ENCODE data around the gene BBS9. TPM values are rescaled to one million over a fixed set of nuclear protein-coding genes. Genes with fewer than 3 reads are reported as not detected.

BBS9 gene
- total RNA-seq, 1 donor from 2014 or later = 21.1 TPM

DNA sequence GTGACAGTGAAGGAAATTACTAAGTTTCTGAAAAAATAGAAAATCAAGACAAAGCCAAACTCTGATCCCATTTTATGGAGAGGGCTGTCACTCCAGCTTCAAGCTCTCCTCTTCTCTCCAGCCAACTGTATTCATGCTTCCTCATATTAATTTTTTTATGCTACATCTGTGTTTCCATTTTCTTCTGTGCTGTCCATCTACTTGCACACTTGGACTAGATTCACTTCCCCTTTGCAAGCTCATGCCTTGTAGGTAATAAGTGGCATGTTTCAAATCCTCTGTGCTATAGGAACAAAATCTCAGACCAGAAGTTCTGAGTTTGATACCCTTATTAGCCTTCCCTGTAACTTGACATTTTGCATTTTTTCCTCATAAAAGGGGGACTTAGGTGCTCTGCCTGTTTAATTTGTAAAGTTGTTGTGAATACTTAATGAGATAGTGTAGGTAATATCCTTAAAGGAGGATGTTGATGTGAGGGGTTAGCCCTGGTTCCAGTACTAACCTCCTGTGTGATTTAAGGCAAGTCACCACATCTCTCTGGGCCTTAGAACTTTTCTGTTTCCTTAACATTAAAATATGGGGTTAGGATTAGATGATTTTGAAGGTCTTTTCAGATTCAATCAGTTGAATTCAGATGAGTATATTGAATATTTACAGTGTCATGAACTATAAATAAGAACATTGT is 358.8 kb downstream of the BBS9 start:
- H3K36me3 Mint-ChIP-seq (ENCODE audit: unreplicated experiment) = no peaks in the 10 kb centered on the region
- no peak for DNase-seq
- no peak overlapping the region for H3K4me3 Mint-ChIP-seq (ENCODE audit: unreplicated experiment)
- no peak overlapping the region for H3K27ac Mint-ChIP-seq (ENCODE audit: unreplicated experiment)
- no peaks in the 10 kb centered on the region for H3K27me3 Mint-ChIP-seq (ENCODE audit: unreplicated experiment)
- H3K4me1 Mint-ChIP-seq (ENCODE audit: low read depth, unreplicated experiment) = peaks cover 8% of the 10 kb centered on the region
- TF ChIP-seq, protein P1, sequence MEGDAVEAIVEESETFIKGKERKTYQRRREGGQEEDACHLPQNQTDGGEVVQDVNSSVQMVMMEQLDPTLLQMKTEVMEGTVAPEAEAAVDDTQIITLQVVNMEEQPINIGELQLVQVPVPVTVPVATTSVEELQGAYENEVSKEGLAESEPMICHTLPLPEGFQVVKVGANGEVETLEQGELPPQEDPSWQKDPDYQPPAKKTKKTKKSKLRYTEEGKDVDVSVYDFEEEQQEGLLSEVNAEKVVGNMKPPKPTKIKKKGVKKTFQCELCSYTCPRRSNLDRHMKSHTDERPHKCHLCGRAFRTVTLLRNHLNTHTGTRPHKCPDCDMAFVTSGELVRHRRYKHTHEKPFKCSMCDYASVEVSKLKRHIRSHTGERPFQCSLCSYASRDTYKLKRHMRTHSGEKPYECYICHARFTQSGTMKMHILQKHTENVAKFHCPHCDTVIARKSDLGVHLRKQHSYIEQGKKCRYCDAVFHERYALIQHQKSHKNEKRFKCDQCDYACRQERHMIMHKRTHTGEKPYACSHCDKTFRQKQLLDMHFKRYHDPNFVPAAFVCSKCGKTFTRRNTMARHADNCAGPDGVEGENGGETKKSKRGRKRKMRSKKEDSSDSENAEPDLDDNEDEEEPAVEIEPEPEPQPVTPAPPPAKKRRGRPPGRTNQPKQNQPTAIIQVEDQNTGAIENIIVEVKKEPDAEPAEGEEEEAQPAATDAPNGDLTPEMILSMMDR (IDR thresholded peaks at IDR 0.05; ENCODE audit: partially characterized antibody, unreplicated experiment) = no peak
- H3K9me3 Mint-ChIP-seq (ENCODE audit: unreplicated experiment) = peaks cover 4% of the 10 kb centered on the region

DNA sequence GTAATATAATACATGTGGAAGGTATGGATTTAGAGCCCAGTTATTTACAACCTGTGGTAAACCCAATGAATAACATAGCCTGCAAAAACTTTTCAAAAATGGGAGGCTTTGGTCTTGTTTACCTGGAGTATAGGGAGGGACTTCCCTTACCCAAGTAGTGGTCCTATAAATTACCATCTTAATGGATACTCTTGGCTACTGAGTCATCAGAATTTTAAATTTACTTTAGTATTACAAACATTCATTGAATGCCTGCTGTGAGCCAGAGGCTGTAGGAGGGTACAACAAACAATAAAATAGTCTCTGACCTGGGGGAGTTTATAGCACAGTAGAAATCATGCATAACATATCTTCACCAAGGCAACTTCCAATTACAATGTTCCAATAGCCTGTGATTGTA is 365.1 kb downstream of the BBS9 start:
- Mint-ChIP-seq H3K27me3 (ENCODE audit: unreplicated experiment) (no peaks in the 10 kb centered on the region), H3K4me1 (ENCODE audit: low read depth, unreplicated experiment) (no peaks in the 10 kb centered on the region), H3K27ac (ENCODE audit: unreplicated experiment) (no peak overlapping the region), H3K36me3 (ENCODE audit: unreplicated experiment) (no peaks in the 10 kb centered on the region), H3K9me3 (ENCODE audit: unreplicated experiment) (no peaks in the 10 kb centered on the region), H3K4me3 (ENCODE audit: unreplicated experiment) (no peak overlapping the region)
- DNase-seq = no peak
- TF ChIP-seq, protein P1 (IDR thresholded peaks at IDR 0.05; ENCODE audit: partially characterized antibody, unreplicated experiment) = no peak

DNA sequence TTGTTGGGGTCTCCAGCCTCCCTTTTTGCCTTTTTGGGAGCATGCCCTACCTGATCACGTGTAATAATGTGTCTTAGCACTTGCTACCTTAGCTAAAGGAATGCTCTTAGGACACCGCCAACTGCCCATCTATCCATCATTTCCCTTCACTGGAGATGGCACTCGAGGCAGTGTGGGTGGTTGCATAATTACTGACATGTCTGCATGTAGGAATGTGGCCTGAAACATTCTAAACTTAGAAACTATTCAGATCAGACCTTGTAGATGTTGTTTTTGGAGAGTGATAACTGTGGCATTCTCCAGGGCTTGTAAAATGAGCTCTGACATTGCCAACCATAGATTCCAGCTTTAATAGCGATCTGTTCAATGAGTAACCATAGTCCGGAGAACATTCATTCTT is 365.8 kb downstream of the BBS9 start:
- H3K27me3 Mint-ChIP-seq (ENCODE audit: unreplicated experiment) = no peaks in the 10 kb centered on the region
- TF ChIP-seq, protein P1 (IDR thresholded peaks at IDR 0.05; ENCODE audit: partially characterized antibody, unreplicated experiment) = no peak
- H3K4me3 Mint-ChIP-seq (ENCODE audit: unreplicated experiment) = no peak overlapping the region
- no peaks in the 10 kb centered on the region for H3K36me3 Mint-ChIP-seq (ENCODE audit: unreplicated experiment)
- no peaks in the 10 kb centered on the region for H3K9me3 Mint-ChIP-seq (ENCODE audit: unreplicated experiment)
- DNase-seq = no peak
- no peaks in the 10 kb centered on the region for H3K4me1 Mint-ChIP-seq (ENCODE audit: low read depth, unreplicated experiment)
- no peak overlapping the region for H3K27ac Mint-ChIP-seq (ENCODE audit: unreplicated experiment)

DNA sequence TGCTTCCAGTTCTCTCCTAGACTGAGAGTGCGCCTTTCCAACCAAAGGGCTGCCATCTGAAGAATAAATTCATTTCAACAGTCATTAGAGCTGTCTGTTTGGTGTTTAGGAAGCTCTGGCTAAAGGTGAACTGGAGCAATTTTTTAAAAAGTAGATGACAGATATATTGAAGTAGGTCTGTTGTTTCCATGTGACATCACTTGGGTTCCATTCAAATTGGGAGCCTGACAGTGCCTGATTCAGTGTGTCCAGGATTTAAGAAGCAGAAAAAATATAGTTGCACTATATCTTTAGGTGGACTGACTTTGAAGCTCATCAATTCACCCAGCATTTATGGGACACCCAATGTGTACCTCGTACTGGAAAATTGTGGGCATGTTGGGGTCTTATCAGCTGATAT is 367.7 kb downstream of the BBS9 start:
- Mint-ChIP-seq H3K4me1 (ENCODE audit: low read depth, unreplicated experiment) (no peaks in the 10 kb centered on the region), H3K9me3 (ENCODE audit: unreplicated experiment) (no peaks in the 10 kb centered on the region), H3K36me3 (ENCODE audit: unreplicated experiment) (no peaks in the 10 kb centered on the region), H3K27me3 (ENCODE audit: unreplicated experiment) (no peaks in the 10 kb centered on the region), H3K4me3 (ENCODE audit: unreplicated experiment) (no peak overlapping the region), H3K27ac (ENCODE audit: unreplicated experiment) (no peak overlapping the region)
- DNase-seq = no peak
- TF ChIP-seq, protein P1 (IDR thresholded peaks at IDR 0.05; ENCODE audit: partially characterized antibody, unreplicated experiment) = no peak

Data from glutamatergic neuron (in vitro differentiated cells).